ENCODE data around the gene TMEM245.

Gene TMEM245

DNA sequence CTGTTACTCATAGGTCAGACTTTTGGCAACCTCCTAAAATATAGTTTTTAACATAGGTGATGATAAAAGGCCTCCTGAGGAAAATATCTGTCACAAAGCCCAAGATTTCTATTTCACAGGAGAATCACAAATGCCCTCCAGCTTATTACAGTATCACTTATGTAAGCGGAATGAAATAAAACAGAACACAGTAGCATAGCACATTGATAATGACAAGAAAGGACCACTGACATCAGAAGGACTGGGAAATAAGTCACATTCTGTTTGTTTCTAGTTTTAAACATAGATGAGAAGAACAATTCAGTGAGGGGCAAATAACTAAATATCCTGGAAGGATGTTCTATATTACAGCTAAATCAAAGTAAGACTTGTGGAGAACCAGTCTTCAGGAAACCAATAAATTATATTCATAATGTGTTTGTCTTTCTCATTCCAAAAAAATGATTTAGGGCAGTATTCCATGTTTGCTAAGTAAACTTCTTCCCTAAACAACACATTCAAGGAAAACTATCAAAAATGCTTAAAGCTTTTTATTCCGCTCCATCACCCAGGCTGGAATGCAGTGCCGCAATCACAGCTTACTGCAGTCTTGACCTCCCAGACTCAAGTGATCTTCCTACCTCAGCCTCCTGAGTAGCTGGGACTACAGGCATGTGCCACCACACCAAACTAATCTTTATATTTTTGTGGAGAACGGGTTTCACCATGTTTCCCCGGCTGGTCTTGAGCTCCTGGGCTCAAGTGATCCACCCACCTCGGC is 85.6 kb downstream of the TMEM245 start:
- Histone ChIP-seq H2BK5ac (ENCODE audit: low read length) (no peak overlapping the region), H2BK120ac (ENCODE audit: low read depth, low read length) (no peak overlapping the region), H3K4me2 (ENCODE audit: low read length) (no peak overlapping the region), H3K56ac (ENCODE audit: low read length) (no peak overlapping the region), H3K4ac (ENCODE audit: low read depth, low read length) (no peak overlapping the region), H2AK5ac (ENCODE audit: low read length) (no peak overlapping the region), H3K23ac (ENCODE audit: low read length) (no peak overlapping the region), H3K4me3 (ENCODE audit: low read length) (no peak overlapping the region), H3K79me1 (ENCODE audit: low read length) (peaks cover 3% of the 10 kb centered on the region), H2BK15ac (replicated peaks; ENCODE audit: low read depth) (no peak overlapping the region), H3K9ac (ENCODE audit: low read length) (no peak overlapping the region), H3K79me2 (ENCODE audit: control insufficient read depth, insufficient read depth, low read length) (no peaks in the 10 kb centered on the region), H4K5ac (ENCODE audit: low read length) (no peak overlapping the region), H3K18ac (ENCODE audit: low read length) (no peak overlapping the region), H3K4me1 (ENCODE audit: control insufficient read depth, low read depth, low read length) (no peaks in the 10 kb centered on the region), H4K8ac (ENCODE audit: low read depth, low read length) (no peak overlapping the region), H3K27me3 (ENCODE audit: insufficient read depth, low read length, poor library complexity) (no peaks in the 10 kb centered on the region), H3K27ac (ENCODE audit: low read depth, low read length) (no peak overlapping the region), H3K36me3 (ENCODE audit: control insufficient read depth, insufficient read depth, low read length) (peaks cover 5% of the 10 kb centered on the region)
- no peak for DNase-seq
- WGBS (ENCODE audit: extremely low coverage, insufficient coverage, low lambda C conversion rate), result no CpG with 5 or more reads among the region's 6 CpGs

DNA sequence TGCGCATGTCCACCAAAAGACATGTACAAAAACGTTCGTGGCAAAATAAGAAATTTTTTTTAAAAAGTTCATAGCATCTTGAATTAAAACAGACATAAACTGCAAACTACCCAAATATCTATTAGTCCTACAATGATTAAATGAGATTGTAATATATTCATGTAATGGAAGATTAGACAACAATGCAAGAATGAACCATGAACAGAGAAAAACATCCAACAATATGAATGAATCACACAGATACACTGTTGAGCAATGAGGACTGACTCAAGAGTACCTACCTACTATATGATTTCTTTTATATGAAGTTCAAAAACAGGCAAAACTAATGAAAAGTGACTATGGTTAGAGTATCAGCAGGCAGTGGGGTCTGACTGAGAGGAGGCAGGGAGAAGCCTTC is 88.5 kb downstream of the TMEM245 start:
- Histone ChIP-seq H4K5ac (ENCODE audit: low read length) (no peak overlapping the region), H3K9ac (ENCODE audit: low read length) (no peak overlapping the region), H3K4me1 (ENCODE audit: control insufficient read depth, low read depth, low read length) (no peaks in the 10 kb centered on the region), H2BK5ac (ENCODE audit: low read length) (no peak overlapping the region), H2BK15ac (replicated peaks; ENCODE audit: low read depth) (no peak overlapping the region), H3K79me2 (ENCODE audit: control insufficient read depth, insufficient read depth, low read length) (no peaks in the 10 kb centered on the region), H3K27me3 (ENCODE audit: insufficient read depth, low read length, poor library complexity) (no peaks in the 10 kb centered on the region), H3K79me1 (ENCODE audit: low read length) (peaks cover 1% of the 10 kb centered on the region), H2BK120ac (ENCODE audit: low read depth, low read length) (no peak overlapping the region), H3K4ac (ENCODE audit: low read depth, low read length) (no peak overlapping the region), H3K18ac (ENCODE audit: low read length) (no peak overlapping the region), H3K27ac (ENCODE audit: low read depth, low read length) (no peak overlapping the region), H4K8ac (ENCODE audit: low read depth, low read length) (no peak overlapping the region), H3K23ac (ENCODE audit: low read length) (no peak overlapping the region), H3K36me3 (ENCODE audit: control insufficient read depth, insufficient read depth, low read length) (peaks cover 3% of the 10 kb centered on the region), H3K4me3 (ENCODE audit: low read length) (no peak overlapping the region), H2AK5ac (ENCODE audit: low read length) (no peak overlapping the region), H3K56ac (ENCODE audit: low read length) (no peak overlapping the region), H3K4me2 (ENCODE audit: low read length) (no peak overlapping the region)
- no CpG with 5 or more reads among the region's 3 CpGs for WGBS (ENCODE audit: extremely low coverage, insufficient coverage, low lambda C conversion rate)
- DNase-seq, result no peak

DNA sequence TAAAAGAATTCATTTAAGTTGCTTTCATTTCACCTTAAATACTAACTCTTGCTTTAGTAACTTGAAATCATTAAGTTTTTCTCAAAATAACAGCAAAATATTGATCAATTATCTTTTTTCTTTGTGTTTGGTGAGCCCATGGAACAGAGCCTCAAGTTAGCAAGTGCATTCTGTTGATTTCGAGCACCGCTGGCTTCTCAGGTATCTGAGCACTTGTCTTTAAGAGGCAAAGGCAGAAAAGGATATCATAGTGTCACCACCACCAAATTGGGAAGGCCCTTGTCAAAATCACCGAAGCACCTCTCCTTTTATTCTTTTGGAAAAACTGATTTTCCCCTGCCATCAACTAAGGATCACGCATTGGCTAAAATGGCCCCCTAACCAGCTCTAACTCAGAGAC is 89.3 kb downstream of the TMEM245 start:
- no peak overlapping the region for H2AK5ac ChIP-seq (ENCODE audit: low read length)
- no peaks in the 10 kb centered on the region for H3K27me3 ChIP-seq (ENCODE audit: insufficient read depth, low read length, poor library complexity)
- no peak overlapping the region for H3K9ac ChIP-seq (ENCODE audit: low read length)
- H3K79me2 ChIP-seq (ENCODE audit: control insufficient read depth, insufficient read depth, low read length), result no peaks in the 10 kb centered on the region
- H3K27ac ChIP-seq (ENCODE audit: low read depth, low read length), result no peak overlapping the region
- H4K8ac ChIP-seq (ENCODE audit: low read depth, low read length), result no peak overlapping the region
- no peak overlapping the region for H2BK15ac ChIP-seq (replicated peaks; ENCODE audit: low read depth)
- H3K4me1 ChIP-seq (ENCODE audit: control insufficient read depth, low read depth, low read length), result no peaks in the 10 kb centered on the region
- no peak overlapping the region for H3K4ac ChIP-seq (ENCODE audit: low read depth, low read length)
- no peak overlapping the region for H4K5ac ChIP-seq (ENCODE audit: low read length)
- H2BK120ac ChIP-seq (ENCODE audit: low read depth, low read length), result no peak overlapping the region
- no CpG with 5 or more reads among the region's 4 CpGs for WGBS (ENCODE audit: extremely low coverage, insufficient coverage, low lambda C conversion rate)
- H3K23ac ChIP-seq (ENCODE audit: low read length), result no peak overlapping the region
- H3K36me3 ChIP-seq (ENCODE audit: control insufficient read depth, insufficient read depth, low read length), result peaks cover 2% of the 10 kb centered on the region
- no peak overlapping the region for H3K56ac ChIP-seq (ENCODE audit: low read length)
- no peak overlapping the region for H3K4me2 ChIP-seq (ENCODE audit: low read length)
- H3K79me1 ChIP-seq (ENCODE audit: low read length), result peaks cover 1% of the 10 kb centered on the region
- DNase-seq, result no peak
- H3K4me3 ChIP-seq (ENCODE audit: low read length), result no peak overlapping the region
- no peak overlapping the region for H3K18ac ChIP-seq (ENCODE audit: low read length)
- no peak overlapping the region for H2BK5ac ChIP-seq (ENCODE audit: low read length)

GRCh38 chr9:109028457-109028856 is 91.3 kb downstream of the TMEM245 start:
- WGBS (ENCODE audit: extremely low coverage, insufficient coverage, low lambda C conversion rate), result no CpG with 5 or more reads among the region's 4 CpGs
- H4K8ac ChIP-seq (ENCODE audit: low read depth, low read length), result no peak overlapping the region
- no peak overlapping the region for H3K18ac ChIP-seq (ENCODE audit: low read length)

GRCh38 chr9:109027176-109027575 is 92.6 kb downstream of the TMEM245 start:
- no peak overlapping the region for H3K27ac ChIP-seq (ENCODE audit: low read depth, low read length)
- no peaks in the 10 kb centered on the region for H3K27me3 ChIP-seq (ENCODE audit: insufficient read depth, low read length, poor library complexity)
- DNase-seq, result no peak
- H2BK15ac ChIP-seq (replicated peaks; ENCODE audit: low read depth), result no peak overlapping the region
- no peak overlapping the region for H2AK5ac ChIP-seq (ENCODE audit: low read length)
- no peaks in the 10 kb centered on the region for H3K4me1 ChIP-seq (ENCODE audit: control insufficient read depth, low read depth, low read length)
- no peaks in the 10 kb centered on the region for H3K36me3 ChIP-seq (ENCODE audit: control insufficient read depth, insufficient read depth, low read length)
- H3K18ac ChIP-seq (ENCODE audit: low read length), result no peak overlapping the region
- no peak overlapping the region for H3K4me2 ChIP-seq (ENCODE audit: low read length)
- H3K4me3 ChIP-seq (ENCODE audit: low read length), result no peak overlapping the region
- H3K79me1 ChIP-seq (ENCODE audit: low read length), result peaks cover 1% of the 10 kb centered on the region
- no peak overlapping the region for H4K5ac ChIP-seq (ENCODE audit: low read length)
- no peak overlapping the region for H3K56ac ChIP-seq (ENCODE audit: low read length)
- H3K4ac ChIP-seq (ENCODE audit: low read depth, low read length), result no peak overlapping the region
- no peak overlapping the region for H2BK120ac ChIP-seq (ENCODE audit: low read depth, low read length)
- no peak overlapping the region for H3K9ac ChIP-seq (ENCODE audit: low read length)
- H3K23ac ChIP-seq (ENCODE audit: low read length), result no peak overlapping the region
- H4K8ac ChIP-seq (ENCODE audit: low read depth, low read length), result no peak overlapping the region
- no peak overlapping the region for H2BK5ac ChIP-seq (ENCODE audit: low read length)
- H3K79me2 ChIP-seq (ENCODE audit: control insufficient read depth, insufficient read depth, low read length), result no peaks in the 10 kb centered on the region
- no CpG with 5 or more reads among the region's 2 CpGs for WGBS (ENCODE audit: extremely low coverage, insufficient coverage, low lambda C conversion rate)

More at GRCh38 chr9:109028457-109028856, 91.3 kb downstream of the TMEM245 start:
- no peak overlapping the region for H3K23ac ChIP-seq (ENCODE audit: low read length)
- no peaks in the 10 kb centered on the region for H3K27me3 ChIP-seq (ENCODE audit: insufficient read depth, low read length, poor library complexity)
- no peak for DNase-seq
- H2BK15ac ChIP-seq (replicated peaks; ENCODE audit: low read depth), result no peak overlapping the region
- no peak overlapping the region for H2AK5ac ChIP-seq (ENCODE audit: low read length)
- H3K4me3 ChIP-seq (ENCODE audit: low read length), result no peak overlapping the region
- H2BK5ac ChIP-seq (ENCODE audit: low read length), result no peak overlapping the region
- peaks cover 2% of the 10 kb centered on the region for H3K36me3 ChIP-seq (ENCODE audit: control insufficient read depth, insufficient read depth, low read length)
- peaks cover 1% of the 10 kb centered on the region for H3K79me1 ChIP-seq (ENCODE audit: low read length)
- no peaks in the 10 kb centered on the region for H3K4me1 ChIP-seq (ENCODE audit: control insufficient read depth, low read depth, low read length)
- no peak overlapping the region for H2BK120ac ChIP-seq (ENCODE audit: low read depth, low read length)
- H3K4me2 ChIP-seq (ENCODE audit: low read length), result no peak overlapping the region
- no peaks in the 10 kb centered on the region for H3K79me2 ChIP-seq (ENCODE audit: control insufficient read depth, insufficient read depth, low read length)
- no peak overlapping the region for H3K56ac ChIP-seq (ENCODE audit: low read length)
- no peak overlapping the region for H3K4ac ChIP-seq (ENCODE audit: low read depth, low read length)
- no peak overlapping the region for H3K27ac ChIP-seq (ENCODE audit: low read depth, low read length)
- H3K9ac ChIP-seq (ENCODE audit: low read length), result no peak overlapping the region
- H4K5ac ChIP-seq (ENCODE audit: low read length), result no peak overlapping the region

- H3K36me3 ChIP-seq (ENCODE audit: control insufficient read depth, insufficient read depth, low read length), result no peaks in the 10 kb centered on the region
- no peak overlapping the region for H3K27ac ChIP-seq (ENCODE audit: low read depth, low read length)
- no peak overlapping the region for H2BK120ac ChIP-seq (ENCODE audit: low read depth, low read length)
- WGBS (ENCODE audit: extremely low coverage, insufficient coverage, low lambda C conversion rate), result no CpG with 5 or more reads among the region's 7 CpGs
- H2AK5ac ChIP-seq (ENCODE audit: low read length), result no peak overlapping the region
- no peaks in the 10 kb centered on the region for H3K27me3 ChIP-seq (ENCODE audit: insufficient read depth, low read length, poor library complexity)
- peaks cover 1% of the 10 kb centered on the region for H3K79me1 ChIP-seq (ENCODE audit: low read length)
- no peak overlapping the region for H3K4me3 ChIP-seq (ENCODE audit: low read length)
- no peak overlapping the region for H2BK5ac ChIP-seq (ENCODE audit: low read length)
- no peak overlapping the region for H3K4me2 ChIP-seq (ENCODE audit: low read length)
- H3K56ac ChIP-seq (ENCODE audit: low read length), result no peak overlapping the region
- H3K18ac ChIP-seq (ENCODE audit: low read length), result no peak overlapping the region
- no peak overlapping the region for H3K23ac ChIP-seq (ENCODE audit: low read length)
- no peak overlapping the region for H3K9ac ChIP-seq (ENCODE audit: low read length)
- H4K8ac ChIP-seq (ENCODE audit: low read depth, low read length), result no peak overlapping the region
- no peaks in the 10 kb centered on the region for H3K4me1 ChIP-seq (ENCODE audit: control insufficient read depth, low read depth, low read length)
- H4K5ac ChIP-seq (ENCODE audit: low read length), result no peak overlapping the region
- no peaks in the 10 kb centered on the region for H3K79me2 ChIP-seq (ENCODE audit: control insufficient read depth, insufficient read depth, low read length)
- no peak for DNase-seq
- H3K4ac ChIP-seq (ENCODE audit: low read depth, low read length), result no peak overlapping the region
- H2BK15ac ChIP-seq (replicated peaks; ENCODE audit: low read depth), result no peak overlapping the region
Measured at GRCh38 chr9:109026306-109026705, 93.4 kb downstream of the TMEM245 start.

All from mesendoderm (in vitro differentiated cells).